Measurements from ENCODE around the gene PLCD1.

The PLCD1 gene

DNA sequence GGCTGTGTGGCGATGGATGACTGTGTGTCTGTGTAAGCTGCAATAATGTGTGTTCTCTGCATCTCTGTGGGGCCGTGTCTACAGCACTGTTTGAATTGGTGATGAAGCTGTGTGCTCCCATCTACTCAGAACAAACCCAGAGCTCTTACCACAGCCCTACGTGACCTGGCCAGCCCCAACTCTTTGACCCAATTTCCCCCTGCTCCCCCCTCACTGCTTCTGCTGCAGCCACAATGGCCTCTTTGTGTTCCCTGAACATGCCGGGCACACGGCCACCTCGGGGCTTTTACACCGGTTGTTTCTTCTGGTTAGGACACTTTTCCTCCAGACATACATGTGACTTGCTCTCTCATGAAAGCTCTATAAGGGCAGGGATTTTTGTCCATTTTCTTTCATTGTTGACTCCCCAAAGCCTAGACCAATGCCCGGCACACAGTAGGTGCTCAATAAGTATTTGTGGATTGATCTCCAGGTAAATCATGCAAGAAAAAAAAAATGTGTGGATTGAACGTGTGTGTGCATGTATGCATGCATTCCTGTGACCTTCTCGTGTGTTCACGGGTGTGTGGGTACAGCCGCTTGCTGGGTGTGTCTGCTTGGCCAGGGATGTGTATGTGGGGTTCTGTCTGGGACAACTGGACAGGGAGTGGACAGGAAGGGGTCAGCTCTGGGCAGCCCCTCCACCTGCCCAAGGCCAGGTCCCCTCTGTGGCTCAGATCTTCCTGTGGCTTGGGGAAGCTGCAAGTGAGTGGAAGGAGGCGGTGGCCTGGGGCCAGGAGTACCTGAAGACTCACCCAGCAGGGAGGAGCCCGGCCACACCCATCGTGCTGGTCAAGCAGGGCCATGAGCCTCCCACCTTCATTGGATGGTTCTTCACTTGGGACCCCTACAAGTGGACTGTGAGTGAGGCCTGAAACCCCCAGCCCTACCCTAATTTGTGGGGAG is 24.1 kb downstream of the PLCD1 start:
- Histone ChIP-seq H3K4me1 (ENCODE audit: insufficient read depth, low read length, poor library complexity, severe bottlenecking) (no peaks in the 10 kb centered on the region), H3K9me3 (ENCODE audit: insufficient read depth, low read depth, low read length) (no peaks in the 10 kb centered on the region), H3K4me2 (ENCODE audit: low read depth, low read length, poor library complexity, severe bottlenecking) (no peak overlapping the region), H3K27me3 (ENCODE audit: insufficient read depth, low read length, poor library complexity, severe bottlenecking) (no peaks in the 10 kb centered on the region), H3K36me3 (ENCODE audit: insufficient read depth, low read length) (peaks cover 17% of the 10 kb centered on the region; the same call in 1 of the 2 replicates), H2AFZ (ENCODE audit: low read length) (no peak overlapping the region), H4K20me1 (ENCODE audit: insufficient read depth, low read length, poor library complexity, severe bottlenecking) (no peaks in the 10 kb centered on the region), H3K9me2 (replicated peaks; ENCODE audit: low read depth, low read length) (no peaks in the 10 kb centered on the region), H3K4me3 (ENCODE audit: low read length, poor library complexity, severe bottlenecking) (no peak overlapping the region), H3K9ac (ENCODE audit: low read depth, low read length, poor library complexity, severe bottlenecking) (no peak overlapping the region), H3F3A (ENCODE audit: low read depth) (no peaks in the 10 kb centered on the region), H3K79me2 (ENCODE audit: insufficient read depth, low read length) (no peaks in the 10 kb centered on the region)
- no peak for TF ChIP-seq EZH2phosphoT487 (IDR thresholded peaks at IDR 0.05; ENCODE audit: borderline replicate concordance)
- TF ChIP-seq, protein P1, sequence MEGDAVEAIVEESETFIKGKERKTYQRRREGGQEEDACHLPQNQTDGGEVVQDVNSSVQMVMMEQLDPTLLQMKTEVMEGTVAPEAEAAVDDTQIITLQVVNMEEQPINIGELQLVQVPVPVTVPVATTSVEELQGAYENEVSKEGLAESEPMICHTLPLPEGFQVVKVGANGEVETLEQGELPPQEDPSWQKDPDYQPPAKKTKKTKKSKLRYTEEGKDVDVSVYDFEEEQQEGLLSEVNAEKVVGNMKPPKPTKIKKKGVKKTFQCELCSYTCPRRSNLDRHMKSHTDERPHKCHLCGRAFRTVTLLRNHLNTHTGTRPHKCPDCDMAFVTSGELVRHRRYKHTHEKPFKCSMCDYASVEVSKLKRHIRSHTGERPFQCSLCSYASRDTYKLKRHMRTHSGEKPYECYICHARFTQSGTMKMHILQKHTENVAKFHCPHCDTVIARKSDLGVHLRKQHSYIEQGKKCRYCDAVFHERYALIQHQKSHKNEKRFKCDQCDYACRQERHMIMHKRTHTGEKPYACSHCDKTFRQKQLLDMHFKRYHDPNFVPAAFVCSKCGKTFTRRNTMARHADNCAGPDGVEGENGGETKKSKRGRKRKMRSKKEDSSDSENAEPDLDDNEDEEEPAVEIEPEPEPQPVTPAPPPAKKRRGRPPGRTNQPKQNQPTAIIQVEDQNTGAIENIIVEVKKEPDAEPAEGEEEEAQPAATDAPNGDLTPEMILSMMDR (conservative IDR thresholded peaks at IDR 0.05; ENCODE audit: low read length): no peak

DNA sequence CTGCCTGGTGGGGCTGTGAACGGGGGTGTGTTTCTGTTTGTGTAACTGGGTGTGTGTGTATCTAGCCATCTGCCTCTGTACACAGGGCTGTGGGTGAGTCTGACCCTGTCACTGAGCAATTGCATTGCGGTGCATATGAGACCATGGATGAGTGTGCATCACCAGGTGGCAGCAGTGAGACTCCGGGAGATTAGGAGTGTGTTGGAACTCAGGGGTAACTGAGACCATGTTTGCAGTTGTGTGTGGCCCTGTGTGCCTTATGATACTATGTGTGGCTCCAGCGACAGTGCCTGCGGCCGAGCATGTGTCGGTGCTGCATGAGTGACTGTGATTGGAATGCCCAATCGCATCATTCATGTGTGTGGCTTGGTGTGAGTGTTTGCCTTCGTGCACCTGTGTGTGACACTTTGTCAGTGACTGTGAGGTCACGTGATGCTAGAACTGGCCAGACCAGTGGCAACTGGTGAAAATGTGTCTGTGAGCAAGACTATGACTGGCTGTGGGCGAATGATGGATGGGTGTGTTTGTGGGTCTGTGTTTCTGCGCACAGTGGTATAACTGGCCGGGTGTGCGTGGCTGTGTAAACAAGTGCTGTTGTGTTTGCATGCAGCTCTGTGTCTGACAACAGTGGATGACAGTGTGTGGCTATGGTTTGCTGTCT is 24.9 kb downstream of the PLCD1 start:
- no peaks in the 10 kb centered on the region for H3K9me2 ChIP-seq (replicated peaks; ENCODE audit: low read depth, low read length)
- H3K9me3 ChIP-seq (ENCODE audit: insufficient read depth, low read depth, low read length): no peaks in the 10 kb centered on the region
- no peak overlapping the region for H3K4me3 ChIP-seq (ENCODE audit: low read length, poor library complexity, severe bottlenecking)
- no peaks in the 10 kb centered on the region for H3K27me3 ChIP-seq (ENCODE audit: insufficient read depth, low read length, poor library complexity, severe bottlenecking)
- H2AFZ ChIP-seq (ENCODE audit: low read length): no peak overlapping the region
- H4K20me1 ChIP-seq (ENCODE audit: insufficient read depth, low read length, poor library complexity, severe bottlenecking): no peaks in the 10 kb centered on the region
- no peaks in the 10 kb centered on the region for H3K4me1 ChIP-seq (ENCODE audit: insufficient read depth, low read length, poor library complexity, severe bottlenecking)
- no peaks in the 10 kb centered on the region for H3F3A ChIP-seq (ENCODE audit: low read depth)
- no peak for TF ChIP-seq EZH2phosphoT487 (IDR thresholded peaks at IDR 0.05; ENCODE audit: borderline replicate concordance)
- TF ChIP-seq, protein P1 (conservative IDR thresholded peaks at IDR 0.05; ENCODE audit: low read length): peak; percentile 72
- peaks cover 19% of the 10 kb centered on the region; the same call in 1 of the 2 replicates for H3K36me3 ChIP-seq (ENCODE audit: insufficient read depth, low read length)
- H3K79me2 ChIP-seq (ENCODE audit: insufficient read depth, low read length): no peaks in the 10 kb centered on the region
- no peak overlapping the region for H3K9ac ChIP-seq (ENCODE audit: low read depth, low read length, poor library complexity, severe bottlenecking)
- no peak overlapping the region for H3K4me2 ChIP-seq (ENCODE audit: low read depth, low read length, poor library complexity, severe bottlenecking)

DNA sequence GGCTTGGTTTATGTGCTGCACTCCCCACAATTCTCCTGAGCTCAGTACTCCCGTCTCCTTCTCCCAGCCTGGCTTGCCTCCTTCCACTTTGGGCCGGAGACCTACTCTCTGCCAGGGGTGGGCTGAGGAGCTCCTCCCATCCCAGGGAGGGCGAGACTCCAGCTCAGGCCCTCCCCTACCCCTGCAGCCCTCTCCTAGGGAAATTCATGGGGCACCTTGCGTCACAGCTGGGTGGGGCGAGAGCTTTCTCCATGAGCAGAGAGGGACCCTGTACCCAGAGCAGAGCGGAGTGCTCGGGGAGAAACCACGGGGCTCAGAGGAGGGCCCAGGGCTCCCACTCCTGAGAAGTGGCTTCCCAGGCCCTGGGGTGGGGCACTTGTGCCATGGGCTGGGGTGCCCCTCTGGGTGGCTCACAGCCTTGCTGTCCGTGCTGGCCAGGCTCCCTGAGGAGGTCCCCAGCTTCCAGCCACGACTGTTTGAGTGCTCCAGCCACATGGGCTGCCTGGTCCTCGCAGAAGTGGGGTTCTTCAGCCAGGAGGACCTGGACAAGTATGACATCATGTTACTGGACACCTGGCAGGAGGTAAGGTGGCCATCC is 25.5 kb downstream of the PLCD1 start:
- H3K4me1 ChIP-seq (ENCODE audit: insufficient read depth, low read length, poor library complexity, severe bottlenecking): no peaks in the 10 kb centered on the region
- TF ChIP-seq EZH2phosphoT487 (IDR thresholded peaks at IDR 0.05; ENCODE audit: borderline replicate concordance): no peak
- TF ChIP-seq, protein P1 (conservative IDR thresholded peaks at IDR 0.05; ENCODE audit: low read length): no peak
- H3K4me2 ChIP-seq (ENCODE audit: low read depth, low read length, poor library complexity, severe bottlenecking): no peak overlapping the region

More for the DNA sequence above, 25.5 kb downstream of the PLCD1 start:
- H3K27me3 ChIP-seq (ENCODE audit: insufficient read depth, low read length, poor library complexity, severe bottlenecking): no peaks in the 10 kb centered on the region
- H3K9me2 ChIP-seq (replicated peaks; ENCODE audit: low read depth, low read length): no peaks in the 10 kb centered on the region
- H3F3A ChIP-seq (ENCODE audit: low read depth): no peaks in the 10 kb centered on the region
- H4K20me1 ChIP-seq (ENCODE audit: insufficient read depth, low read length, poor library complexity, severe bottlenecking): no peaks in the 10 kb centered on the region
- H3K4me3 ChIP-seq (ENCODE audit: low read length, poor library complexity, severe bottlenecking): no peak overlapping the region
- no peak overlapping the region for H2AFZ ChIP-seq (ENCODE audit: low read length)
- H3K79me2 ChIP-seq (ENCODE audit: insufficient read depth, low read length): no peaks in the 10 kb centered on the region
- peaks cover 22% of the 10 kb centered on the region; the same call in 1 of the 2 replicates for H3K36me3 ChIP-seq (ENCODE audit: insufficient read depth, low read length)
- H3K9ac ChIP-seq (ENCODE audit: low read depth, low read length, poor library complexity, severe bottlenecking): no peak overlapping the region
- no peaks in the 10 kb centered on the region for H3K9me3 ChIP-seq (ENCODE audit: insufficient read depth, low read depth, low read length)
